ENCODE data around the gene HCN4. TPM values are rescaled to one million over a fixed set of nuclear protein-coding genes. Genes with fewer than 3 reads are reported as not detected.

The HCN4 gene
- total RNA-seq, 1 donor from 2014 or later = not detected

DNA sequence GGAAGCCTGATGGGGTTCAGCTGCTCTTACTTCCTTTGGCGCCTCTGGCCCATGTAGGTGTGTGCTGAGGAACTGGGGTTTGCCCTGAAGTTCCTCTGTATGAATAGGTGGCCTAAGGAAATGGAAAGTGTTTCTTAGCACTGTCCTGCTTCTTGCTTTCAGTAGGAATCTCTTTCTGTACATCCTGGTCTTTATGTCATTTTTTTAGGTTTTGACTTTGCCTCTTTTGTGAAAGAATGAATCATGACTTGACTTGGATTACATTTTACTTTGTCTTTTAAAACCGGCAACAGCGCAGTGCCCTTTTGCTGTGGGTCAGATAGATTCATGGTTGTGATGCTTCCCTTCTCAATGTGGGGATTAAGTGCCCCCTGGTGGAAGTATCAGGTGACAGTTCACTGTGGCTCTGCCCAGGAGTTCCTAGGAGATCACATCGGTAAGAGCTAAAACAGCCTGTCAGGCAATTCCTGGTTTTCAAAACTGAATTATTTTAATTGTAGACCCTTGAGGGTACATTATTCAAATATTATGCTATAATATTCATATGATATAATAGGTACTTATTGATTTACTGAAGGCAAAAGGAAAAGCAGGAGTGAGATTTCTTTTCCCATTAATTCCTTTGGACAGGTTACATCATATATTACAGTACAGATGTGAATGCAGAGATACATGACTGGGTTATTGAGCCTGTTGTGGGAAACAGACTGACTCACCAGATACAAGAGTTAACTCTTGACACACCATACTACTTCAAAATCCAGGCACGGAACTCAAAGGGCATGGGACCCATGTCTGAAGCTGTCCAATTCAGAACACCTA lies 95.4 kb downstream of the HCN4 start:
- Mint-ChIP-seq H3K27ac (ENCODE audit: unreplicated experiment) (no peak overlapping the region), H3K36me3 (ENCODE audit: unreplicated experiment) (peaks cover 2% of the 10 kb centered on the region), H3K27me3 (ENCODE audit: unreplicated experiment) (no peaks in the 10 kb centered on the region), H3K4me1 (ENCODE audit: unreplicated experiment) (peaks cover 9% of the 10 kb centered on the region), H3K9me3 (ENCODE audit: unreplicated experiment) (no peaks in the 10 kb centered on the region), H3K4me3 (ENCODE audit: unreplicated experiment) (no peak overlapping the region)
- TF ChIP-seq, protein P1, sequence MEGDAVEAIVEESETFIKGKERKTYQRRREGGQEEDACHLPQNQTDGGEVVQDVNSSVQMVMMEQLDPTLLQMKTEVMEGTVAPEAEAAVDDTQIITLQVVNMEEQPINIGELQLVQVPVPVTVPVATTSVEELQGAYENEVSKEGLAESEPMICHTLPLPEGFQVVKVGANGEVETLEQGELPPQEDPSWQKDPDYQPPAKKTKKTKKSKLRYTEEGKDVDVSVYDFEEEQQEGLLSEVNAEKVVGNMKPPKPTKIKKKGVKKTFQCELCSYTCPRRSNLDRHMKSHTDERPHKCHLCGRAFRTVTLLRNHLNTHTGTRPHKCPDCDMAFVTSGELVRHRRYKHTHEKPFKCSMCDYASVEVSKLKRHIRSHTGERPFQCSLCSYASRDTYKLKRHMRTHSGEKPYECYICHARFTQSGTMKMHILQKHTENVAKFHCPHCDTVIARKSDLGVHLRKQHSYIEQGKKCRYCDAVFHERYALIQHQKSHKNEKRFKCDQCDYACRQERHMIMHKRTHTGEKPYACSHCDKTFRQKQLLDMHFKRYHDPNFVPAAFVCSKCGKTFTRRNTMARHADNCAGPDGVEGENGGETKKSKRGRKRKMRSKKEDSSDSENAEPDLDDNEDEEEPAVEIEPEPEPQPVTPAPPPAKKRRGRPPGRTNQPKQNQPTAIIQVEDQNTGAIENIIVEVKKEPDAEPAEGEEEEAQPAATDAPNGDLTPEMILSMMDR (IDR thresholded peaks at IDR 0.05) = peak; percentile 86
- DNase-seq (ENCODE audit: extremely low spot score, unreplicated experiment) = no peak

DNA sequence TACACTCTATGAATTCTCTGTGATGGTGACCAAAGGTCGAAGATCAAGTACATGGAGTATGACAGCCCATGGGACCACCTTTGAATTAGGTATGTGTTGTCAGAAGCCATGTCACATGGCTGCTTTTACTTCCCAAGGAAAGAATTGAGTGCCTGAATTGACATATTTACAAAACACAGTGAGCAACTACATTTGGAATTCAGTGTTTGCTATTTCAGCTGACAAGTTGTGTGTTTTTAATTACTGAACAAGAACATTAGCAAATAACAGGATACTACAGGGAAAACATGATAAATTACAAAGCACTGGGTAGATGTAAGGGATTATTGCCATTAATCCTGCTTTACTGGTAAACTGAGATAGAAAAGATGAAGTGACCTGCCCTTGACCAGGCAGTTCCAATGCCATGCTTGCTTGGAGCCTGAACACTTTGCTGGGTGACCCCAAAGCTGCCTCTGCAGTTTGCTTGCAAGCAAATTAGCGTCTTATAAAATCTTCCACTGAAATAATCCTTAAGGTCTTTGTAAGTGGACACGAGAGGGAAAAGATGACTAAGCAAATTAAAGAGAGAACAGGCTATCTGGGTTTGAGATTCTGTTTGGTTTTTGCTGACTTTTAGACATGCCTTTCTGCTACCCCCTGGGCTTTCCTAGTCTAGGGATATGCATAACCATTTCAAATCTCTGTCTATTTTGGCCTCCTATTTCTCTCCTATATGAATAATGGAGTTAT lies 98.2 kb downstream of the HCN4 start:
- Mint-ChIP-seq H3K4me3 (ENCODE audit: unreplicated experiment) (no peak overlapping the region), H3K27ac (ENCODE audit: unreplicated experiment) (no peak overlapping the region), H3K9me3 (ENCODE audit: unreplicated experiment) (no peaks in the 10 kb centered on the region), H3K27me3 (ENCODE audit: unreplicated experiment) (no peaks in the 10 kb centered on the region), H3K4me1 (ENCODE audit: unreplicated experiment) (peaks cover 9% of the 10 kb centered on the region), H3K36me3 (ENCODE audit: unreplicated experiment) (peaks cover 4% of the 10 kb centered on the region)
- TF ChIP-seq, protein P1 (IDR thresholded peaks at IDR 0.05) = no peak
- DNase-seq (ENCODE audit: extremely low spot score, unreplicated experiment) = no peak

Other genes with a start within 250 kb of the HCN4 start
- not detected in 2 replicates for gene REC114, start 74.2 kb upstream of the HCN4 start, total RNA-seq